GM23338 (cell line): ENCODE results near the gene STIM1. TPM values are rescaled to one million over a fixed set of nuclear protein-coding genes. Genes with fewer than 3 reads are reported as not detected.

Experiments
- ATAC-seq: fragments of 200-7000 bp; cut with Tn5 transposase; 3 replicates; pipeline ENCODE4 v1.9.1; 2020
- DNase-seq: peaks from one replicate; pipeline ENCODE4 v3.0.0-alpha.2; 2015; ENCODE audit warnings: low spot score
- H2AFZ ChIP-seq: fragments of 200-600 bp; sonication (generic); 2 replicates; pipeline ENCODE4 v1.8.0; 2016; ENCODE audit warnings: antibody characterized with exemption, mild to moderate bottlenecking, moderate library complexity
- H3F3A ChIP-seq: fragments of 200-600 bp; sonication (generic); replicated peaks from 2 replicates; pipeline ENCODE4 v1.8.0; 2017; ENCODE audit warnings: antibody characterized with exemption, mixed run types, low read depth
- H3K27ac ChIP-seq: fragments of 200-600 bp; sonication (generic); 2 replicates; pipeline ENCODE4 v1.6.1; 2016; ENCODE audit warnings: low read depth
- H3K27me3 ChIP-seq: fragments of 200-600 bp; sonication (generic); 2 replicates; pipeline ENCODE4 v1.8.0; 2016; ENCODE audit warnings: mild to moderate bottlenecking, mixed run types, moderate library complexity; ENCODE audit not compliant: insufficient read depth
- H3K36me3 ChIP-seq: fragments of 200-600 bp; sonication (generic); 2 replicates; pipeline ENCODE4 v1.8.0; 2016; ENCODE audit warnings: mild to moderate bottlenecking; ENCODE audit not compliant: insufficient read depth
- H3K4me1 ChIP-seq: fragments of 200-600 bp; sonication (generic); 2 replicates; pipeline ENCODE4 v1.8.0; 2016; ENCODE audit warnings: mild to moderate bottlenecking, moderate library complexity; ENCODE audit not compliant: insufficient read depth
- H3K4me2 ChIP-seq: fragments of 200-600 bp; sonication (generic); 2 replicates; pipeline ENCODE4 v1.7.1; 2017; ENCODE audit warnings: mixed run types
- H3K4me3 ChIP-seq: fragments of 200-600 bp; sonication (generic); 2 replicates; pipeline ENCODE4 v1.6.1; 2016; ENCODE audit warnings: mixed run types
- H3K79me2 ChIP-seq: fragments of 200-600 bp; sonication (generic); replicated peaks from 2 replicates; pipeline ENCODE4 v1.8.0; 2017; ENCODE audit warnings: mild to moderate bottlenecking; ENCODE audit not compliant: insufficient read depth
- H3K9me2 ChIP-seq: fragments of 200-600 bp; sonication (generic); 2 replicates; pipeline ENCODE4 v1.8.0; 2017; ENCODE audit not compliant: insufficient read depth
- H4K20me1 ChIP-seq: fragments of 200-600 bp; sonication (generic); replicated peaks from 2 replicates; pipeline ENCODE4 v1.8.0; 2017; ENCODE audit warnings: mild to moderate bottlenecking; ENCODE audit not compliant: insufficient read depth
- H3K27ac Mint-ChIP-seq: 2 replicates; pipeline ENCODE4 v1.8.0; 2020; ENCODE audit warnings: inconsistent platforms, mild to moderate bottlenecking, moderate library complexity, mixed read lengths
- H3K27me3 Mint-ChIP-seq: 3 replicates; pipeline ENCODE4 v1.8.0; 2022; ENCODE audit warnings: low read depth, mild to moderate bottlenecking, moderate library complexity, mixed read lengths, inconsistent platforms; ENCODE audit not compliant: insufficient read depth, poor library complexity
- H3K36me3 Mint-ChIP-seq: 3 replicates; pipeline ENCODE4 v1.8.0; 2021; ENCODE audit warnings: low read depth, mild to moderate bottlenecking, inconsistent platforms, moderate library complexity, mixed read lengths
- H3K4me1 Mint-ChIP-seq: 3 replicates; pipeline ENCODE4 v1.8.0; 2020; ENCODE audit warnings: mild to moderate bottlenecking, inconsistent platforms, mixed read lengths
- H3K4me3 Mint-ChIP-seq: 3 replicates; pipeline ENCODE4 v1.8.0; 2021; ENCODE audit warnings: moderate library complexity, mild to moderate bottlenecking, inconsistent platforms, mixed read lengths
- H3K9me3 Mint-ChIP-seq: 3 replicates; pipeline ENCODE4 v1.8.0; 2020; ENCODE audit warnings: moderate library complexity, mild to moderate bottlenecking, inconsistent platforms, mixed read lengths
- CREB1 ChIP-seq: fragments of 250-450 bp; sonication (Bioruptor Pico); IDR thresholded peaks from 2 replicates; pipeline ENCODE4 v1.5.0; 2020; ENCODE audit warnings: low read depth, mild to moderate bottlenecking, moderate library complexity
- CTCF ChIP-seq, 2 experiments: fragments of 200-600 bp in 1 of 2; sonication (generic) in 1 of 2; conservative IDR thresholded peaks; 2 replicates each; pipeline versions ENCODE4 v1.5.1 to v1.6.1; 2016 to 2017; ENCODE audit warnings: antibody characterized with exemption in 2 of 2, low read depth in 2 of 2, mild to moderate bottlenecking in 2 of 2, moderate library complexity in 1 of 2
- ETS1 ChIP-seq: IDR thresholded peaks from 2 replicates; pipeline ENCODE4 v1.6.1; 2016; ENCODE audit warnings: antibody characterized with exemption
- EZH2 ChIP-seq: fragments of 200-600 bp; sonication (generic); IDR thresholded peaks from one replicate; pipeline ENCODE4 v1.8.0; 2017; ENCODE audit warnings: antibody characterized with exemption, mild to moderate bottlenecking, low read depth; ENCODE audit not compliant: unreplicated experiment
- EZH2phosphoT487 ChIP-seq: fragments of 200-600 bp; sonication (generic); IDR thresholded peaks from one replicate; pipeline ENCODE4 v1.8.1; 2018; ENCODE audit warnings: antibody characterized with exemption; ENCODE audit not compliant: unreplicated experiment
- JUNB ChIP-seq: IDR thresholded peaks from one replicate; pipeline ENCODE4 v1.6.1; 2016; ENCODE audit warnings: antibody characterized with exemption; ENCODE audit not compliant: unreplicated experiment
- NANOG ChIP-seq: IDR thresholded peaks from 2 replicates; pipeline ENCODE4 v1.6.1; 2016; ENCODE audit warnings: antibody characterized with exemption, borderline replicate concordance
- POLR2AphosphoS5 ChIP-seq: IDR thresholded peaks from 2 replicates; pipeline ENCODE4 v1.6.1; 2016; ENCODE audit warnings: antibody characterized with exemption, low read depth
- STAT1 ChIP-seq: IDR thresholded peaks from one replicate; pipeline ENCODE4 v1.6.1; 2016; ENCODE audit warnings: antibody characterized with exemption; ENCODE audit not compliant: unreplicated experiment
- ZNF114 ChIP-seq: fragments of 250-450 bp; sonication (Bioruptor Pico); IDR thresholded peaks from 2 replicates; pipeline ENCODE4 v1.5.0; 2020; ENCODE audit warnings: mild to moderate bottlenecking, moderate library complexity
- polyA plus RNA-seq: library from polyadenylated mRNA; unstranded; fragments of >200 nt; fragmentation: Nextera tagmentation; extraction: Ambion mirVana; gene quantifications from 2 replicates; pipeline ENCODE4 v1.2.1, GENCODE V29; 2016
- total RNA-seq: library from RNA; depleted of rRNA; stranded (reverse); fragments of >200 nt; shearing (Covaris generic); gene quantifications from 2 replicates; pipeline ENCODE4 v1.2.3, GENCODE V29; 2014
- TF ChIP-seq, protein P1 (sequence below): IDR thresholded peaks from one replicate; pipeline ENCODE4 v1.6.1; 2018; ENCODE audit warnings: antibody characterized with exemption; ENCODE audit not compliant: unreplicated experiment

Gene STIM1
- total and polyA plus RNA-seq, 2 experiments from 2014 or later = 3.5 to 14.0 TPM

DNA sequence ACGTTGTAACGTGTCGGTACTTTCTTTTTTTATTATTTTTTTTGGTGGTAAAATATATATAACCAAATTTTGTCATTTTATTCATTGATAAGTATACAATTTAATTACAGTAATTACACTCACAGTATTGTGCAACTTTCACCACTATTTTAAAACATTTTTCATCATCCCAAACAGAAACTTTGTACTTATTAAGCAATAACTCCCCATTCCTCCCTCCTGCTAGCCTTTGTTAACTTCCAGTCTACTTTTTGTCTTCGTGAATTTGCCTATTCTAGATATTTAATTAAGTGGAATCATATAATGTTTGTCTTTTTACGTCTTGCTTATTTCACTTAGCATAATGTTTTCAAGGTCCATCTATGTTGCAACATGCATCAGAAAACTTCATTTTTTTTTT, 58.5 kb downstream of the STIM1 start (continued):
- TF ChIP-seq CTCF (conservative IDR thresholded peaks at IDR 0.05; ENCODE audit: low read depth in 2 of 2) = no peak
- no peak for TF ChIP-seq JUNB
- no peak for TF ChIP-seq EZH2phosphoT487
- no peak for TF ChIP-seq ETS1
- TF ChIP-seq POLR2AphosphoS5 = no peak
- no peak for TF ChIP-seq ZNF114 (CRISPR knock-in tag)
- TF ChIP-seq STAT1 = no peak

DNA sequence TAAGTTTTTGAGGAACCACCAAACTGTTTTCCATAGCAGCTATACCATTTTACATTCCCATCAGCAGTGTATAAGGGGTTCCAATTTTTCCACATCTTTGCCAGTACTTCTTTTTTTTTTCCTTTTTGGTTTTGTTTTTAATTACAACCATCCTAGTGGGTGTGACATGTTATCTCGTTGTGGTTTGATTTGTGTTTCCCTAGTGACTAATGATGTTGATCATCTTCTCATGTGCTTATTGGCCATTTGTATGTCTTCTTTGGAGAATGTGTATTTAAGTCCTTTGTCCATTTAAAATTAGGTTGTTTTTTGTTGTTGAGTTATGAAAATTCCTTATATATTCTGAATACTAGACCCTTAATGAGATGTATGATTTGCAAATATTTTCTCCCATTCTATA, 59.3 kb downstream of the STIM1 start:
- Mint-ChIP-seq H3K9me3 (no peaks in the 10 kb centered on the region), H3K27me3 (no peaks in the 10 kb centered on the region), H3K4me3 (no peak overlapping the region), H3K36me3 (no peaks in the 10 kb centered on the region), H3K27ac (no peak overlapping the region), H3K4me1 (no peaks in the 10 kb centered on the region)
- Histone ChIP-seq H3K4me2 (no peak overlapping the region), H3K9me2 (no peaks in the 10 kb centered on the region), H3K27me3 (no peaks in the 10 kb centered on the region), H3K27ac (no peak overlapping the region), H3K4me3 (no peak overlapping the region), H3K4me1 (no peaks in the 10 kb centered on the region), H3F3A (no peaks in the 10 kb centered on the region), H2AFZ (no peak overlapping the region), H3K79me2 (no peaks in the 10 kb centered on the region), H4K20me1 (no peaks in the 10 kb centered on the region), H3K36me3 (no peaks in the 10 kb centered on the region)
- DNase-seq (no peak), ATAC-seq (no peak)
- TF ChIP-seq ZNF114 (CRISPR knock-in tag) = no peak
- no peak for TF ChIP-seq EZH2
- TF ChIP-seq CREB1 (CRISPR knock-in tag) = no peak
- TF ChIP-seq JUNB = no peak
- no peak for TF ChIP-seq POLR2AphosphoS5

DNA sequence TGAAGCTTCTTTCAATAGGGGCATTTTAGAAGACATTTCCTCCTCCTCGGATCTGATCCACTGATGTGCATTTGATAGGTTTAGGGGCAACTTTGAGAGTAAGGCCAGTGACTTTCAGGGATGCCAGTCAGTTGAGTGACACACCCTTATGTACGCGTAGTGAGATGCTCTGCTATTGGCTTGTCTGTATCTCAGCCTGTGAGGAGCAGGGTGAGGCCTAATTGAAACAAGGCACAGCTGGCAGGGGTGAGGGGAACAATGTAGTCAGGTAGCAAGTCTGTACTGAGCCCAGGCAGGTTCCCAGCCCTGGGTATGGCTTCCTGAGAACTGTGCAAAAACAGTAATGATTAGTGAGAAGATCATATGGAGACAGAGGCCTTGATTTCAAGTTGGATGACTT, 61.5 kb downstream of the STIM1 start:
- Mint-ChIP-seq H3K4me1 (no peaks in the 10 kb centered on the region), H3K4me3 (no peak overlapping the region), H3K36me3 (no peaks in the 10 kb centered on the region), H3K9me3 (no peaks in the 10 kb centered on the region; the same call in 2 of the 3 replicates), H3K27me3 (no peaks in the 10 kb centered on the region), H3K27ac (no peak overlapping the region)
- Histone ChIP-seq H2AFZ (no peak overlapping the region), H3K9me2 (no peaks in the 10 kb centered on the region; the same call in 1 of the 2 replicates), H3K79me2 (no peaks in the 10 kb centered on the region), H3K36me3 (no peaks in the 10 kb centered on the region), H3K4me1 (no peaks in the 10 kb centered on the region), H3K4me3 (no peak overlapping the region), H3K27me3 (no peaks in the 10 kb centered on the region), H3K4me2 (no peak overlapping the region), H4K20me1 (no peaks in the 10 kb centered on the region), H3F3A (no peaks in the 10 kb centered on the region), H3K27ac (no peak overlapping the region)
- DNase-seq (no peak), ATAC-seq (no peak; the same call in 2 of the 3 replicates)
- TF ChIP-seq ZNF114 (CRISPR knock-in tag) = no peak
- no peak for TF ChIP-seq JUNB
- TF ChIP-seq, protein P1, sequence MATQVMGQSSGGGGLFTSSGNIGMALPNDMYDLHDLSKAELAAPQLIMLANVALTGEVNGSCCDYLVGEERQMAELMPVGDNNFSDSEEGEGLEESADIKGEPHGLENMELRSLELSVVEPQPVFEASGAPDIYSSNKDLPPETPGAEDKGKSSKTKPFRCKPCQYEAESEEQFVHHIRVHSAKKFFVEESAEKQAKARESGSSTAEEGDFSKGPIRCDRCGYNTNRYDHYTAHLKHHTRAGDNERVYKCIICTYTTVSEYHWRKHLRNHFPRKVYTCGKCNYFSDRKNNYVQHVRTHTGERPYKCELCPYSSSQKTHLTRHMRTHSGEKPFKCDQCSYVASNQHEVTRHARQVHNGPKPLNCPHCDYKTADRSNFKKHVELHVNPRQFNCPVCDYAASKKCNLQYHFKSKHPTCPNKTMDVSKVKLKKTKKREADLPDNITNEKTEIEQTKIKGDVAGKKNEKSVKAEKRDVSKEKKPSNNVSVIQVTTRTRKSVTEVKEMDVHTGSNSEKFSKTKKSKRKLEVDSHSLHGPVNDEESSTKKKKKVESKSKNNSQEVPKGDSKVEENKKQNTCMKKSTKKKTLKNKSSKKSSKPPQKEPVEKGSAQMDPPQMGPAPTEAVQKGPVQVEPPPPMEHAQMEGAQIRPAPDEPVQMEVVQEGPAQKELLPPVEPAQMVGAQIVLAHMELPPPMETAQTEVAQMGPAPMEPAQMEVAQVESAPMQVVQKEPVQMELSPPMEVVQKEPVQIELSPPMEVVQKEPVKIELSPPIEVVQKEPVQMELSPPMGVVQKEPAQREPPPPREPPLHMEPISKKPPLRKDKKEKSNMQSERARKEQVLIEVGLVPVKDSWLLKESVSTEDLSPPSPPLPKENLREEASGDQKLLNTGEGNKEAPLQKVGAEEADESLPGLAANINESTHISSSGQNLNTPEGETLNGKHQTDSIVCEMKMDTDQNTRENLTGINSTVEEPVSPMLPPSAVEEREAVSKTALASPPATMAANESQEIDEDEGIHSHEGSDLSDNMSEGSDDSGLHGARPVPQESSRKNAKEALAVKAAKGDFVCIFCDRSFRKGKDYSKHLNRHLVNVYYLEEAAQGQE = no peak
- TF ChIP-seq CTCF (conservative IDR thresholded peaks at IDR 0.05; ENCODE audit: low read depth in 2 of 2) = no peak
- no peak for TF ChIP-seq NANOG
- no peak for TF ChIP-seq EZH2phosphoT487
- no peak for TF ChIP-seq POLR2AphosphoS5
- no peak for TF ChIP-seq EZH2
